ENCODE results near the gene MRPL28. TPM values are rescaled to one million over a fixed set of nuclear protein-coding genes. Genes with fewer than 3 reads are reported as not detected.
"Not testable (repeated sequence)": the region's sequence is repeated elsewhere in the genome, so short reads cannot be mapped to it uniquely, and the experiment has no call there.

MRPL28 gene
- total RNA-seq, 2 experiments from 2014 or later: 94.6 to 97.6 TPM

DNA sequence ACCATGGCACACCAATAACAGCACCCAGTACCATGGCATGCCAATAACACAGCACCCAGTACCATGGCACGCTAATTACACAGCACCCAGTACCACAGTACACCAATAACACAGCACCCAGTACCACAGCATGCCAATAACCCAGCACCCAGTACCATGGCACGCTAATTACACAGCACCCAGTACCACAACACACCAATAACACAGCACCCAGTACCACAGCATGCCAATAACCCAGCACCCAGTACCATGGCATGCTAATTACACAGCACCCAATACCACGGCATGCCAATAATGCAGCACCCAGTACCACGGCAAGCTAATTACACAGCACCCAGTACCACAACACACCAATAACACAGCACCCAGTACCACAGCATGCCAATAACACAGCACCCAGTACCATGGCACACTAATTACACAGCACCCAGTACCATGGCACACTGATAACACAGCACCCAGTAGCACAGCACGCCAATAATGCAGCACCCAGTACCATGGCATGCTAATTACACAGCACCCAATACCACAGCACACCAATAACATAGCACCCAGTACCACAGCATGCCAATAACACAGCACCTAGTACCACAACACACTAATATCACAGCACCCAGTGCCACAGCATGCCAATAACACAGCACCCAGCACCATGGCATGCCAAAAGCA, 36.0 kb downstream of the MRPL28 start:
- CTCF ChIA-PET, POLR2A ChIA-PET: not testable (repeated sequence)

- CTCF ChIA-PET: no interaction called here
- POLR2A ChIA-PET: no interaction called here
Observed at GRCh38 chr16:333406-334094, 36.8 kb downstream of the MRPL28 start.

- CTCF ChIA-PET: interaction anchor here (0.5 kb wide), 1 partner anchor 90 kb away, joined by 4 read pairs; no protein-coding TSS in a partner anchor
- POLR2A ChIA-PET: not testable (repeated sequence)
Observed at GRCh38 chr16:331181-331814, 39.0 kb downstream of the MRPL28 start.

GRCh38 chr16:330741-331140, 39.6 kb downstream of the MRPL28 start:
- CTCF ChIA-PET: interaction anchor here (0.5 kb wide), 1 partner anchor 89 kb away, joined by 4 read pairs; no protein-coding TSS in a partner anchor
- POLR2A ChIA-PET: no interaction called here

DNA sequence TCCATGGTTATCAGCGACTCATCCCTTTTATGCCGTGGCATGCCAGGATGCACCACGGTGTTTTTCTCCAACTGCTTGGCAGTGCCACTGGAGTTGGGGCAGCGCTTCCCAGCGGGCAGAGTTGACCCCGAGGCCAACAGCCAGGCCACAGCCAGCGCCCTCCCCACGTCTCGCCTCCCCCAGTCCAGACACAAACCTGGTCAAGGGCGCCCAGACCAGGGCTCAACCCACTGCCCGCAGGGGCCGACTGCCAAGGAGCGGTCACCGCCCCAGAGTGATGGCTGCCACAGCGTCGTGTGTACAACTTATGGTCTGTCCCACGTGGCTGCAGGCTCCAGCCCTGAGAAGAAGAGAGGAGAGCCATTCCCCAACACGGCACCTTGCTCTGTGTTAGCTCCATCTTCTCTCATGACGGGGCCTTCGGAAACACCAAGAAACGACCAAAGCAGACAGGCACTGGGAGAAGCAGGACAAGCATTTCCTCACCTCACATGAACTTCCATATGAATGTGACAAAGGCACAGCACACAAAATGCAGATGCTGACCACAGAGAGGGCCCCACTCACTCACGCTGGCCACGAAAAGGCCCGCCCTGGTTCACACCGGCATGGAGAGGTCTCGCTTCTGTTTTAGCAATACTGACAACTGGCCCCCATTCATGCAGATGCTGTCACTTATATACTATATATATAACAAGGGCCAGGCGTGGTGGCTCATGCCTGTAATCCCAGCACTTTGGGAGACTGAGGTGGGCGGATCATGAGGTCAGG, 44.8 kb downstream of the MRPL28 start:
- CTCF ChIA-PET: interaction anchor here (0.6 to 1.4 kb wide), 4 partner anchors 11 to 211 kb away, joined by 3 read pairs; no protein-coding TSS in a partner anchor
- POLR2A ChIA-PET: interaction anchor here (1.3 kb wide), 1 partner anchor 20 kb away, joined by 4 read pairs; no protein-coding TSS in a partner anchor

- POLR2A ChIA-PET: interaction anchor here (1.3 kb wide), 1 partner anchor 21 kb away, joined by 4 read pairs; no protein-coding TSS in a partner anchor
- CTCF ChIA-PET: interaction anchor here (0.6 to 0.8 kb wide), 2 partner anchors 27 to 210 kb away, joined by 3 read pairs; no protein-coding TSS in a partner anchor
Observed at GRCh38 chr16:324451-325334, 45.6 kb downstream of the MRPL28 start.

DNA sequence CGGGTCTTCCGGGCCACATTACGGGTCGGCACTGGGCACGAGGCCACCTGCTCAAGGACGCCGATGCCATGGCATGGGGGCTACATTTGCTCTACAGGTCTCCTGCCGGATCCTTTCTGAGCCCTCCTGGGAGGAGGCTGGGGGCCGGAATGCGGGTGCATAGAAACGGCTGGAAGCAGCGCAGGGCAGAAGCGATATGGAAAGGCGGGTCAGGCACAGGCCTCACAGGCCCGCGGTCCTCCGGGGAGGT, 46.2 kb downstream of the MRPL28 start:
- ChIA-PET POLR2A (no interaction called here), CTCF (no interaction called here)

GRCh38 chr16:322476-323143, 47.7 kb downstream of the MRPL28 start:
- CTCF ChIA-PET: no interaction called here
- POLR2A ChIA-PET: interaction anchor here (0.6 kb wide), 1 partner anchor 88 kb away, joined by 3 read pairs; the partner anchor contains the start of gene FAM234A

- POLR2A ChIA-PET: interaction anchor here (0.6 kb wide), 1 partner anchor 87 kb away, joined by 3 read pairs; the partner anchor contains the start of gene FAM234A
- CTCF ChIA-PET: interaction anchor here (0.8 to 0.9 kb wide), 2 partner anchors 71 to 87 kb away, joined by 3 read pairs; partner anchors contain the start of gene FAM234A
Observed at GRCh38 chr16:321532-321931, 48.8 kb downstream of the MRPL28 start.

GRCh38 chr16:320206-320605, 50.1 kb downstream of the MRPL28 start:
- POLR2A ChIA-PET: no interaction called here
- CTCF ChIA-PET: no interaction called here

DNA sequence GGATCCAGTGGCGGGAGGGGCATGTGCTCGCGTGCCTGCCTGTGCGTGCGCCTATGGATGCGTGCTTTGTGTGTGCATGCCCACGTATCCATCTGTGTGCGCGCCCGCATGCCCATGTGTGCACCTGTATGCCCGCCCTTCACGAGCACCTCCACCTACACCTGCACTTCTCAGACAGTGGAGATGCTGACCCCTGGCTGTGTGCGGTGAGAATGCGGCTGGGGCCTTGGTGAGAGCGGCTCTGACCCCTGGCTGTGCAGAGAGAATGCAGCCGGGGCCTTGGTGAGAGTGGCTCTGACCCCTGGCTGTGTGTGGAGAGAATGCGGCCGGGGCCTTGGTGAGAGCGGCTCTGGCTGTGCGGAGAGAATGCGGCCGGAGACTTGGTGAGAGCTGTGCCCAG, 51.7 kb downstream of the MRPL28 start:
- CTCF ChIA-PET: interaction anchor here (0.7 to 0.9 kb wide), 2 partner anchors 9 to 251 kb away, joined by 3 read pairs; partner anchors contain the start of gene PIGQ
- POLR2A ChIA-PET: no interaction called here

DNA sequence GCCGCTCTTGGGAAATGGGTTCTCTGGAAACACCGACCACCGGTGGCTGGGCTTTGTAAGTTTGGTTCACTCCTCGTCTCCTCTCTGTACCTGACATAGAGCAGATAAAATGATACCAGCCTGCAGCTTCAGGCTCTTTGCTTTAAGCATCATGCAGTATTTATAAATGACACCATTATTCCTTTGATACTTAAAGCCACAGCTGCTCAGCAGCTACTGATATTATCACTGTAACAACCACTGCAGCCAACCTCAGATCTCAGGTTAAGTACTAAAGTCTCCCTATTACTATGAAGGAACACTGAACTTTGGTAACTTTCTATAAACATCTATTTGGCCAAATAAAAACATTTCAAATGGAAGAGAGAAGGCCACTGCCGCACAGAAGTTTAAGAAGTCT, 52.8 kb downstream of the MRPL28 start:
- ChIA-PET POLR2A (no interaction called here), CTCF (no interaction called here)

Other genes starting within 250 kb of the MRPL28 start
- 10 to 100 TPM; 49.4 to 49.6 TPM for gene NPRL3, start 231.9 kb downstream of the MRPL28 start, total RNA-seq
- not detected for gene HBZ, start 217.9 kb downstream of the MRPL28 start, total RNA-seq
- gene HBM, start 204.6 kb downstream of the MRPL28 start, total RNA-seq: not detected
- gene HBA2, start 197.7 kb downstream of the MRPL28 start, total RNA-seq: not detected
- gene HBA1, start 193.9 kb downstream of the MRPL28 start, total RNA-seq: not detected
- 1 to 10 TPM in 1 of 2 experiments, not detected in 1; 1.3 TPM for gene HBQ1, start 190.1 kb downstream of the MRPL28 start, total RNA-seq
- 10 to 100 TPM; 63.8 to 70.0 TPM for gene LUC7L, start 141.1 kb downstream of the MRPL28 start, total RNA-seq
- gene FAM234A, start 135.7 kb downstream of the MRPL28 start, total RNA-seq: 10 to 100 TPM; 20.6 to 21.8 TPM
- gene RGS11, start 94.6 kb downstream of the MRPL28 start, total RNA-seq: under 1 TPM in 1 of 2 experiments, not detected in 1; 0.08 TPM
- not detected for gene ARHGDIG, start 89.9 kb downstream of the MRPL28 start, total RNA-seq
- gene PDIA2, start 87.4 kb downstream of the MRPL28 start, total RNA-seq: not detected
- gene AXIN1, start 17.8 kb downstream of the MRPL28 start, total RNA-seq: 10 to 100 TPM; 24.7 to 25.6 TPM
- 10 to 100 TPM; 33.9 to 36.9 TPM for gene PGAP6, start 11.4 kb upstream of the MRPL28 start, total RNA-seq
- gene NME4, start 26.7 kb upstream of the MRPL28 start, total RNA-seq: 10 to 100 TPM; 16.6 to 17.7 TPM
- gene DECR2, start 31.3 kb upstream of the MRPL28 start, total RNA-seq: 10 to 100 TPM in 1 of 2 experiments, 1 to 10 TPM in 1; 8.2 to 10.2 TPM
- gene RAB11FIP3, start 55.1 kb upstream of the MRPL28 start, total RNA-seq: 10 to 100 TPM; 28.2 to 29.3 TPM
- gene CAPN15, start 157.2 kb upstream of the MRPL28 start, total RNA-seq: 100 to 1,000 TPM; 107 to 108 TPM
- gene PRR35, start 189.9 kb upstream of the MRPL28 start, total RNA-seq: not detected
- under 1 TPM; 0.25 to 0.27 TPM for gene NHLRC4, start 196.5 kb upstream of the MRPL28 start, total RNA-seq
- gene PIGQ, start 199.4 kb upstream of the MRPL28 start, total RNA-seq: 10 to 100 TPM; 46.7 to 50.8 TPM
- gene RAB40C, start 219.5 kb upstream of the MRPL28 start, total RNA-seq: 10 to 100 TPM in 1 of 2 experiments, 1 to 10 TPM in 1; 8.9 to 11.1 TPM